VCaP (cell line): Measurements from ENCODE around the gene PRR7.
"Not testable (repeated sequence)": the region's sequence is repeated elsewhere in the genome, so short reads cannot be mapped to it uniquely, and the experiment has no call there.

Source experiments
- H3K27ac ChIP-seq: fragments of 450-650 bp; 2 replicates; pipeline ENCODE4 v1.5.1; 2017
- CTCF ChIP-seq: fragments of 450-650 bp; conservative IDR thresholded peaks from 2 replicates; pipeline ENCODE4 v1.5.1; 2017; ENCODE audit warnings: mild to moderate bottlenecking, moderate library complexity

The PRR7 gene

DNA sequence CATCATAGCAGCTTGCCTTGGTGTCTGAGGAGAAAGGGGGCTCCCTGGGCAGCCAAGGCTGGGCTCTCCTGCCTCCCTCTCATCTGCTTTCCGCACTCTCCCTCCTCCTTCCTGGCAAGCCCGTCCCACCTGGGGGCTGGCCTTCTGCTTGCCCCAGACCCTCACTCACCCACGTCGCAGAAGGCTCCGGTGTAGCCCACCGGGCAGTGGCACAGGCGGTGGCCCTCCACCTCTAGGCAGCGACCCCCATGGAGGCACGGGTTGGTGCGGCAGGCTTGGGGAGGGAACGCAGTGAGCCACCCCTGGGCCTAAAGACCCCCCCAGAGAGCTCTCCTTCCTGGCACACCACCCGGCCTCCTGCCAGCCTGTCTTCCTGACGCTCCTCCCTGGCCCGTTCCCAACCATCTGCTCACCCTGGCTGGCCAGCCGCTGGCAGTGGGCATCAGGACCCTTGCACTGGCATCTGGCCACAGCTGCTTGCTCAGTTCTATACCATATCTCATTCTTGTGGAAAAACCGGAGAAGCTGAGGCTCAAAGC, 41.9 kb upstream of the PRR7 start:
- no peak for TF ChIP-seq CTCF

DNA sequence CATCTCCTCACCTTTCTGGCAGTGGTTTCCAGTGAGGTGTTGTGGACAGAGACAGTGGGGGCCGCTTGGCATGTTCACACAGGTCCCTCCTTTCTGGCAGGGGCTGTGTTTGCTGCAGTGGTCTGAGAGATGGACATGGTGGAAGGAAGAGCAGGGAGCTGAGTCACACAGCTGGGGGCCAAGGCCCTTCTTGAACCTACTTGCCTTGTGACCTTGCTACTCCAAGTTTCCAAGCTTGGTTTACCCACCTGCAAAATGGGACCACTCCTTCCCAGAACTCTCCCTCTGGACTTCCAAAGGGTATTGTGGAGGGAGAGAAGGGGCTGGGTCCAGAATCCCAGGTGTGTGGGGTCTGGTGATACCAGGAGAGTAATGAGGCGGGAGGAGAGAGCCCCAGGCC, 41.3 kb upstream of the PRR7 start:
- no peak for TF ChIP-seq CTCF
- H3K27ac ChIP-seq, result peak overlapping the region; percentile 99

More for the DNA sequence above, 41.9 kb upstream of the PRR7 start:
- H3K27ac ChIP-seq, result peak overlapping the region; percentile 99

GRCh38 chr5:177405805-177406204, 40.8 kb upstream of the PRR7 start:
- no peak for TF ChIP-seq CTCF
- H3K27ac ChIP-seq, result peak overlapping the region; percentile 99; the same call in 1 of the 2 replicates

DNA sequence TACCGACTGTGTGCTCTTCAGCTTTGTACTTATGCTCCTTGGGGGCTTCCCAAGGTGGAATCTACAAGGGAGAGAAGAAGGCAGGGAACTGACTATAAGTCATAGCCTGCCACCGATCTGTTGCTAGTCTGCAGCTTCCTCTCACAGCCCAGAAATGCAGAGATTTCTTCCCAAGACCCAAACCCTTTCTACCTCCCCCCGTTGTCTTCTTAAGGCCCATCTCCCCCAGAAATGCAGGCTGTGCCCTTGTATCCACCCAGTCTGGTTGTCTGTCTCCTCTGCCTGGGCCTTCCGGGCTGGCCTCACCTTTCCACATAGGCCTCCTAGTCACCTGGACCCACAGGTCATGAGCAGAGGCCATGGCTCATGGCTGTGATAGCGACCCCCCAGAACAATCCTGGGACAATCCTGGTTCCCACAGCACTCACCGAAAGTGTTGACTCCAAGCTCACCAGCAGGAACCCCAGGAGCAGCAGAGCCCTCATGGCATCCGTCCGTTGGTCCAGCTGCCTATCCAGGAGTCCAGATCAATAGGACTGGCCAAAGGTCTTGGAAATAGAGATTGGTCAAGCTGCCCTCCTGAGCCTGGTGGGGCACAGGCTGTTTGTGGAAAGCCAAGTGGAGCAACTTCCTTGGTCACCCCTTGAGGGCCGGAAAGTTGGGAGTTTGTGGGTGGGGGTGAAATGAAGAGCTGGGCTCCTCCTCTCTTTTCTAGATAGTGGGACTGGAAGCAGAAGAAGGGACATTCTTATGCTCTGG, 37.4 kb upstream of the PRR7 start, which contains the start of gene F12:
F12 (minus strand) TSS at position 522 of the 759 bp plus-strand sequence; CDS start at position 485, 37 bp downstream.
- no peak within 1 kb of the TSS for H3K27ac ChIP-seq
- no peak for TF ChIP-seq CTCF

- no peak overlapping the region for H3K27ac ChIP-seq
- TF ChIP-seq CTCF, result no peak
These were observed 36.0 kb upstream of the PRR7 start for GRCh38 chr5:177410575-177410974.

DNA sequence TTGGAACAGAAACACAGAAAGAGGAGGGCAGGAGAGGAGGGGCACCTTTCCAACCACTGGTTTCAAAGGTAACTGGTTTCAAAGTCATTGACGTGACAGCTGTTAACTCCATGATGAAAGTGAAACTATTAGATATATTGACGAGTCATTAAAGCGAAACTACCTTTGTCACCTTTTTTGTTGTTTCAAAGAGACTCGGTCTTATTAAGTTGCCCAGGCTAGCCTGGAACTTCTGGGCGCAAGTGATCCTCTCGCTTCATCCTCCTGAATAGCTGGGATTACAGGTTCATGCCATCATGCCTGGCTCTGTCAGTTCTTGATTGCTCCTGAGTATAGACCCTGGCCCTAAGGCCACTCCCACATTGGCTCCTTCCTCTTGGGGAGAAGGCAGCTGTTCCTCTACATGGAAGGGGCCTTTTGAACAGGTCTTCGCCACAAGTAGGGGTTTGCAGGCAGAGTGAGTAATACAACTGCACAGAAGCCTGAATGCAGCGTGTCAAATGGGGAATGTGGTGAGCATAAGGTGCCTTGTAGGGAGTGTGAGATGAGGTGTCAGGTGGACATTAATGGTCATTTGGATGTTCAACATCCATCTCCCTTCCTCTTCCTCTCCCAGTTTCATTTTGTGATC, 33.9 kb upstream of the PRR7 start:
- TF ChIP-seq CTCF, result no peak
- no peak overlapping the region for H3K27ac ChIP-seq

DNA sequence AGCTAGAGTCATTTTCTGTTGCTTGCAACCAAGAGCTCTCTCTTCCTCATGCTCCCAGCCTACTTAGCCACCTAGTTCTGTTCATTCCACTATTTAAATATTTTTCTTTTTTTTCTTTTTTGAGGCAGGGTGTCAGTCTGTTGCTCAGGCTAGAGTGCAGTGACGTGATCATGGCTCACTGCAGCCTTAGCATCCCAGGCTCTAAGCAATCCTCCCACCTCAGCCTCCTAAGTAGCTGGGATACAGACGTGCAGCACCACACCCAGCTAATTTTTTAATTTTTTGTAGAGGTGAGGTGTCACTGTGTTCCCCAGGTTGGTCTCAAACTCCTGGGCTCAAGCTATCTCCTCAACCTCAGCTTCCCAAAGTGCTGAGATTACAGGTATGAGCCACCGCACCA, 32.1 kb upstream of the PRR7 start:
- TF ChIP-seq CTCF, result no peak
- no peak overlapping the region for H3K27ac ChIP-seq

DNA sequence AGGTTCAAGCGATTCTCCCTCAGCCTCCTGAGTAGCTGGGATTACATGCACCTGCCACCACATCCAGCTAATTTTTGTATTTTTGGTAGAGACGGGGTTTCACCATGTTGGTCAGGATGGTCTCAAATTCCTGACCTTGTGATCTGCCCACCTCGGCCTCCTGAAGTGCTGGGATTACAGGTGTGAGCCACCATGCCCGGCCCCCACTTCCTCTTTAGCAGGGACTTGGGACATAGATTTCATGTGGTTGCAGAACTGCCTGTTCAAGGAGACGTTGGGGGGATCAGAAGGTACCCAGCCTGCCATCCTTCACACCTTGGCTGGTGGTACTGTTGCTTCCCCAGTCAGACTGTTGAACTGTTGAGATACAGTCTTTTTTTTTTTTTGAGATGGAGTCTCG, 29.5 kb upstream of the PRR7 start:
- H3K27ac ChIP-seq, result not testable (repeated sequence)
